GM18909 (cell line): ENCODE measurements around the gene LRG1.

Experiments used
- ATAC-seq: cut with Tn5 transposase; IDR thresholded peaks from one replicate; pipeline ENCODE4 v1.9.1; 2021; ENCODE audit warnings: mild to moderate bottlenecking; ENCODE audit not compliant: unreplicated experiment, poor library complexity

LRG1 gene

GRCh38 chr19:4513248-4513647 is 26.6 kb downstream of the LRG1 start:
- no peak for ATAC-seq

GRCh38 chr19:4512070-4512469 is 27.8 kb downstream of the LRG1 start:
- no peak for ATAC-seq

- no peak for ATAC-seq
Observed at GRCh38 chr19:4511300-4512054, 28.4 kb downstream of the LRG1 start.

- no peak for ATAC-seq
Observed at GRCh38 chr19:4510435-4511255, 29.2 kb downstream of the LRG1 start.

- no peak for ATAC-seq
Observed at GRCh38 chr19:4508698-4509097, 31.1 kb downstream of the LRG1 start.

- ATAC-seq, result no peak
Observed at GRCh38 chr19:4507804-4508203, 32.0 kb downstream of the LRG1 start.

- no peak for ATAC-seq
Observed at GRCh38 chr19:4507150-4507452, 32.7 kb downstream of the LRG1 start.

GRCh38 chr19:4506449-4507149 is 33.2 kb downstream of the LRG1 start:
- no peak for ATAC-seq

GRCh38 chr19:4505570-4506448 is 34.0 kb downstream of the LRG1 start:
- ATAC-seq, result no peak

GRCh38 chr19:4504891-4505569 is 34.8 kb downstream of the LRG1 start:
- no peak for ATAC-seq

GRCh38 chr19:4504297-4504701 is 35.5 kb downstream of the LRG1 start:
- ATAC-seq, result no peak

- no peak for ATAC-seq
Observed at GRCh38 chr19:4503825-4504170, 36.0 kb downstream of the LRG1 start.

- no peak for ATAC-seq
Observed at GRCh38 chr19:4503132-4503824, 36.6 kb downstream of the LRG1 start.

GRCh38 chr19:4502282-4503131 is 37.3 kb downstream of the LRG1 start:
- ATAC-seq, result no peak

- ATAC-seq, result no peak
Observed at GRCh38 chr19:4501691-4502090, 38.1 kb downstream of the LRG1 start.

- ATAC-seq, result no peak
Observed at GRCh38 chr19:4500841-4501591, 38.8 kb downstream of the LRG1 start.

- no peak for ATAC-seq
Observed at GRCh38 chr19:4499855-4500254, 40.0 kb downstream of the LRG1 start.

- ATAC-seq, result no peak
Observed at GRCh38 chr19:4499318-4499717, 40.5 kb downstream of the LRG1 start.
